Memory B cell (primary cell): ENCODE data around the gene OR3A2.
"Not testable (repeated sequence)": the region's sequence is repeated elsewhere in the genome, so short reads cannot be mapped to it uniquely, and the experiment has no call there.

Source experiments
- ATAC-seq: fragments of 150-1000 bp; cut with Tn5 transposase; 2 replicates; pipeline ENCODE4 v1.10.0; 2021; ENCODE audit warnings: low read depth, mild to moderate bottlenecking, moderate library complexity
- DNase-seq, 2 donors: peaks; one replicate each; pipeline ENCODE4 v3.0.0; 2022; ENCODE audit warnings: low spot score in 2 of 2
- H3K27ac Mint-ChIP-seq: one replicate; pipeline ENCODE4 v1.8.0; 2022; ENCODE audit warnings: mild to moderate bottlenecking, moderate library complexity, mixed read lengths
- H3K27me3 Mint-ChIP-seq: one replicate; pipeline ENCODE4 v1.8.0; 2022; ENCODE audit warnings: mixed read lengths
- H3K36me3 Mint-ChIP-seq: one replicate; pipeline ENCODE4 v1.8.0; 2022; ENCODE audit warnings: mild to moderate bottlenecking, mixed read lengths
- H3K4me1 Mint-ChIP-seq: one replicate; pipeline ENCODE4 v1.8.0; 2022; ENCODE audit warnings: mixed read lengths
- H3K4me3 Mint-ChIP-seq: one replicate; pipeline ENCODE4 v1.8.0; 2022; ENCODE audit warnings: mild to moderate bottlenecking, moderate library complexity, mixed read lengths
- H3K9me3 Mint-ChIP-seq: one replicate; pipeline ENCODE4 v1.8.0; 2022; ENCODE audit warnings: mixed read lengths

Gene OR3A2

DNA sequence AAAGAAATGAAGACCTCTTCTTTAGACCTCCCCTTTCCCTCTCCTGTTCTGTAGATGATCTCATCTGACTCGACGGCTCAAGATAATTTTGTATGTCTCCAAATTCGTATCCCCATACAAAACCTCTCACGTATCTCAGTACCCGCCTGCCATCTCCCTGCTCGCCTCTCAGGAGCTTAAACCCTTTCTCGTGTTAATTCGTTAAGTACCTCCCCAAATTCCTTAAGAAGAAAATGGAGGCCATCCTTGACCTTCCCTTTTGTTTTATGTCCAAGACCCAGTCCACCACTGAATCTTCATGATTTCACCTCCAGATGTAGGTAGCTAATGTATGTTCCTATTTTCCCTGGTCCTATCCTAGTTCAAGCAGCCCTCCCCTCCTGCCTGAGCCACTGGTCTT lies 129.5 kb downstream of the OR3A2 start:
- H3K4me3 Mint-ChIP-seq: no peak overlapping the region

DNA sequence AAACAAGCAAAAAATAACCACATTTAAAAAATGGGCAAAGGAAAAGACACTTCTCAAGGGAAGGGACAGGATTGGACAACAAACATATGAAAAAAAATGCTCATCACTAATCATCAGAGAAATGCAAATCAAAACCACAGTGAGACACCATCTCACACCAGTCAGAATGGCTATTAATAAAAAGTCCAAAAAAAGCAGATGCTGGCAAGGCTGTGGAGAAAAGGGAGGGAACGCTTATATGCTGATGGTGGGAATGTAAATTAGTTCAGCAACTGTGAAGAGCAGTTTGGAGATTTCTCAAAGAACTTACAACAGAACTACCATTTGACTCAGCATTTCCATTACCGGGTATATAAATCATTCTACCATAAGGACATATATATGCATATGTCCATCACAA lies 137.1 kb downstream of the OR3A2 start:
- not testable (repeated sequence) for H3K36me3 Mint-ChIP-seq, ATAC-seq, H3K4me1 Mint-ChIP-seq, H3K4me3 Mint-ChIP-seq, H3K27me3 Mint-ChIP-seq, H3K9me3 Mint-ChIP-seq, DNase-seq, H3K27ac Mint-ChIP-seq

More for the DNA sequence above, 129.5 kb downstream of the OR3A2 start:
- DNase-seq (no peak), ATAC-seq (no peak)
- no peak overlapping the region for H3K27ac Mint-ChIP-seq
- peaks cover 7% of the 10 kb centered on the region for H3K9me3 Mint-ChIP-seq
- peaks cover 4% of the 10 kb centered on the region for H3K4me1 Mint-ChIP-seq
- H3K27me3 Mint-ChIP-seq: peaks cover 3% of the 10 kb centered on the region
- H3K36me3 Mint-ChIP-seq: no peaks in the 10 kb centered on the region

GRCh38 chr17:3244841-3245240 lies 141.3 kb downstream of the OR3A2 start:
- H3K9me3 Mint-ChIP-seq, H3K4me3 Mint-ChIP-seq, H3K27ac Mint-ChIP-seq, H3K27me3 Mint-ChIP-seq, H3K4me1 Mint-ChIP-seq, H3K36me3 Mint-ChIP-seq, DNase-seq: not testable (repeated sequence)
- ATAC-seq: peak; percentile 65

- not testable (repeated sequence) for H3K27ac Mint-ChIP-seq, ATAC-seq, H3K27me3 Mint-ChIP-seq, DNase-seq, H3K36me3 Mint-ChIP-seq, H3K4me3 Mint-ChIP-seq, H3K4me1 Mint-ChIP-seq, H3K9me3 Mint-ChIP-seq
These were observed 145.1 kb downstream of the OR3A2 start for GRCh38 chr17:3241044-3241443.

GRCh38 chr17:3238685-3239084 lies 147.4 kb downstream of the OR3A2 start:
- H3K9me3 Mint-ChIP-seq: not testable (repeated sequence)
- DNase-seq: peak in 1 of 2 donors; percentile 4

DNA sequence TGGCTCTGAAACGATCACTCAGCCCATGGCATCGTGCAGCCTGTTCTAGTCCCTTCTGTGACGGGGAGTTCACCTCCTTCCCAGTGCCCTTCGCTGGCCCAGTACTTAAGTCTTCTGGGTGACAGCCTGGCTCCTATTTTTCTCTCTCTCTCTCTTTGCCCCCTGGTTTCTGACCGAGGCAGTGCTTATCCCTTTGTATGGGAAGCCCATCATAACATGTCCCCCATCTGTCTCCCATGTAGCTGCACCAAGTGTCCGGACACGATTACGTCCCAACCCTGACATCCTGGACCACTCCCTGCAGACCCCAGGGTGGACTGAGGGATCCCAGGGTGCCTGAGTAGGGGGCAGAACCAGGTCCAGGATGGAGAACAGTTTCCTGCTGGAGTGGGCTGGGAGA lies 153.8 kb downstream of the OR3A2 start:
- not testable (repeated sequence) for H3K4me3 Mint-ChIP-seq, DNase-seq, H3K36me3 Mint-ChIP-seq, ATAC-seq, H3K27me3 Mint-ChIP-seq, H3K9me3 Mint-ChIP-seq, H3K4me1 Mint-ChIP-seq, H3K27ac Mint-ChIP-seq

More at GRCh38 chr17:3238685-3239084, 147.4 kb downstream of the OR3A2 start:
- not testable (repeated sequence) for H3K36me3 Mint-ChIP-seq, H3K4me3 Mint-ChIP-seq, H3K27me3 Mint-ChIP-seq, H3K4me1 Mint-ChIP-seq, H3K27ac Mint-ChIP-seq
- ATAC-seq: peak; percentile 97
